Fibroblast of lung (primary cell): ENCODE data around the gene MKLN1.

ENCODE experiments used
- CTCF ChIP-seq, 2 donors: IDR thresholded peaks in 1 of 2; conservative IDR thresholded peaks in 1 of 2; 1 replicate in 1 of 2; 2 replicates in 1 of 2; pipeline ENCODE4 v1.5.1; 2011 to 2012; ENCODE audit warnings: low read length in 2 of 2, control low read depth in 1 of 2, inconsistent platforms in 1 of 2, low read depth in 1 of 2, mild to moderate bottlenecking in 1 of 2
- EZH2 ChIP-seq: IDR thresholded peaks from 2 replicates; pipeline ENCODE4 v1.5.1; 2012; ENCODE audit warnings: low read length, control low read depth, mild to moderate bottlenecking; ENCODE audit errors: missing control alignments

- TF ChIP-seq CTCF (conservative IDR thresholded peaks at IDR 0.05 in 1 of 2, IDR thresholded peaks at IDR 0.05 in 1 of 2; ENCODE audit: low read depth in 1 of 2, low read length in 2 of 2) (no peak), EZH2 (no peak)
Observed at GRCh38 chr7:131391145-131391544, 63.5 kb downstream of the MKLN1 start.
